AG04449 (cell line): ENCODE measurements around the gene ARHGEF7.
"Not testable (repeated sequence)": the region's sequence is repeated elsewhere in the genome, so short reads cannot be mapped to it uniquely, and the experiment has no call there.

Experiments
- CTCF ChIA-PET: fragments of 350-600 bp; formaldehyde crosslinking; extraction: SDS; loops from one replicate; lab custom pipeline; 2021; ENCODE audit warnings: antibody characterized with exemption; lab: Yijun Ruan, JAX
- POLR2A ChIA-PET: fragments of 400-600, 350-600 bp; formaldehyde crosslinking; extraction: SDS; loops from one replicate; lab custom pipeline; 2020; ENCODE audit warnings: antibody characterized with exemption, inconsistent platforms; lab: Yijun Ruan, JAX
- DNase-seq: peaks from one replicate; pipeline ENCODE4 v3.0.0-alpha.2; 2010; ENCODE audit warnings: low read depth, low spot score
- H3K4me3 ChIP-seq: 2 replicates; pipeline ENCODE4 v1.5.1; 2011; ENCODE audit warnings: low read depth, mild to moderate bottlenecking, control low read depth, low read length
- TF ChIP-seq, protein P1 (sequence below): IDR thresholded peaks from one replicate; pipeline ENCODE4 v1.5.1; 2011; ENCODE audit warnings: mild to moderate bottlenecking, moderate library complexity, low read length, control low read depth, inconsistent platforms; ENCODE audit not compliant: insufficient read depth; ENCODE audit errors: missing control alignments

The ARHGEF7 gene

DNA sequence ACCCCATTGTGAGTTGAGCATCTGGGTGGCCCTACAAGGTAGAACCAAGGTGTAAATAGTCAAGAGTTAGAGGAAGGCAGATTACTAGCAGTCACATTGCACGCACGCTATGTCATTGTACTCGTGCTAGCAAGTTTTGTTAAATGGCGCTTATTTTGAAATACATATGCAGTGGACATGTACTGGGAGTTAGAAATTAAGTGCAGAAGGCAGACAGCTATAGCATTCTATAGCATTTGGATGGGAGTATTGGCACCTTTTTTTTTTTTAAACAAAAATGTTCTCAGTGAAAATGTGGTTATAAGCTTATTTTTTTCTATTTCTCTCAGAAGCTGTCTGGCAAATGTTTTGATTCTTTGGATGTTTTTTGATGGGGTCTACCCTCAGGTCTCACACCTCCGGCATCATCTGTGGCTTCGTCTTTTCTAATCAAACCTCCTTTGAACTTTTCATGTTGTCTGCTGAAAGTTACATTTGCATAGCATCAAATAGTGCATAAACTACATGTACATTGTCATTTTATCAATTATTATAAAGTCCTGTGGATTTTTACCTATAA lies 68.1 kb downstream of the ARHGEF7 start:
- no peak for DNase-seq
- H3K4me3 ChIP-seq = no peak overlapping the region
- POLR2A ChIA-PET = no interaction called here
- TF ChIP-seq, protein P1, sequence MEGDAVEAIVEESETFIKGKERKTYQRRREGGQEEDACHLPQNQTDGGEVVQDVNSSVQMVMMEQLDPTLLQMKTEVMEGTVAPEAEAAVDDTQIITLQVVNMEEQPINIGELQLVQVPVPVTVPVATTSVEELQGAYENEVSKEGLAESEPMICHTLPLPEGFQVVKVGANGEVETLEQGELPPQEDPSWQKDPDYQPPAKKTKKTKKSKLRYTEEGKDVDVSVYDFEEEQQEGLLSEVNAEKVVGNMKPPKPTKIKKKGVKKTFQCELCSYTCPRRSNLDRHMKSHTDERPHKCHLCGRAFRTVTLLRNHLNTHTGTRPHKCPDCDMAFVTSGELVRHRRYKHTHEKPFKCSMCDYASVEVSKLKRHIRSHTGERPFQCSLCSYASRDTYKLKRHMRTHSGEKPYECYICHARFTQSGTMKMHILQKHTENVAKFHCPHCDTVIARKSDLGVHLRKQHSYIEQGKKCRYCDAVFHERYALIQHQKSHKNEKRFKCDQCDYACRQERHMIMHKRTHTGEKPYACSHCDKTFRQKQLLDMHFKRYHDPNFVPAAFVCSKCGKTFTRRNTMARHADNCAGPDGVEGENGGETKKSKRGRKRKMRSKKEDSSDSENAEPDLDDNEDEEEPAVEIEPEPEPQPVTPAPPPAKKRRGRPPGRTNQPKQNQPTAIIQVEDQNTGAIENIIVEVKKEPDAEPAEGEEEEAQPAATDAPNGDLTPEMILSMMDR = no peak
- CTCF ChIA-PET = interaction anchor here (0.9 kb wide), 1 partner anchor 22 kb away, joined by 3 read pairs; no protein-coding TSS in a partner anchor

- H3K4me3 ChIP-seq = no peak overlapping the region
- CTCF ChIA-PET = no interaction called here
- TF ChIP-seq, protein P1 = no peak
- POLR2A ChIA-PET = no interaction called here
- no peak for DNase-seq
Measured at GRCh38 chr13:111183959-111184358, 68.8 kb downstream of the ARHGEF7 start.

- CTCF ChIA-PET = no interaction called here
- TF ChIP-seq, protein P1 = no peak
- DNase-seq = no peak
- H3K4me3 ChIP-seq = no peak overlapping the region
- POLR2A ChIA-PET = no interaction called here
Measured at GRCh38 chr13:111184458-111185401, 69.6 kb downstream of the ARHGEF7 start.

DNA sequence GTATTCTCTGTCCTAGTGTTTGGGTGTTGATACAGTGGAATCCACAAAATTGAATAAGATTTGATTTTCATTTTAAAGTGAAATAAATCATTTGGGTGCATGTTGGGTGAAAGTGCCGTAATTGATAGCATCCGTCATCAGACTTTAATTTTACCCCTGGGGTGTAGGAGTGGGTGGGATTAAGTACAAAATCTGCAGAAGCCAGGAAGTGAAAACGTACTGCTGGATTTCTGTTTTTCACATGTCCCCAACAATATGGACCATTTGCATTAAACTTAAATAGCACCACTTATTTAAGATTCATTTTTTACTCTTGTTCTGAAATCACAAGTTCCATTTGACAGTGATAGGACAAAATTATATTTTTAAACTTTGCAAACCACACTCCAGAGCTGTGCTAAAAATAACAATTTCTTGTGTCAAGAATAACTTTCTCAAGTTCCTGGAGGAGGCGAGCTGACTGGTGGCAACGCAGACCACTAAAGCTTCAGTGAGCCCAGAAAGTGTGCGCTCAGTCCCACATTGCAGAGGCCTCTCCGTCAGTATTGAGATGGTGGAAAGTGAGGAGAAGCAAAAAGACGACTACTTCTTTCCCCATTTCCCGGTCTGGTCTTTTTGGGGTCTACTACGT lies 71.3 kb downstream of the ARHGEF7 start:
- ChIA-PET POLR2A (no interaction called here), CTCF (no interaction called here)
- TF ChIP-seq, protein P1 = no peak
- no peak overlapping the region for H3K4me3 ChIP-seq
- no peak for DNase-seq

DNA sequence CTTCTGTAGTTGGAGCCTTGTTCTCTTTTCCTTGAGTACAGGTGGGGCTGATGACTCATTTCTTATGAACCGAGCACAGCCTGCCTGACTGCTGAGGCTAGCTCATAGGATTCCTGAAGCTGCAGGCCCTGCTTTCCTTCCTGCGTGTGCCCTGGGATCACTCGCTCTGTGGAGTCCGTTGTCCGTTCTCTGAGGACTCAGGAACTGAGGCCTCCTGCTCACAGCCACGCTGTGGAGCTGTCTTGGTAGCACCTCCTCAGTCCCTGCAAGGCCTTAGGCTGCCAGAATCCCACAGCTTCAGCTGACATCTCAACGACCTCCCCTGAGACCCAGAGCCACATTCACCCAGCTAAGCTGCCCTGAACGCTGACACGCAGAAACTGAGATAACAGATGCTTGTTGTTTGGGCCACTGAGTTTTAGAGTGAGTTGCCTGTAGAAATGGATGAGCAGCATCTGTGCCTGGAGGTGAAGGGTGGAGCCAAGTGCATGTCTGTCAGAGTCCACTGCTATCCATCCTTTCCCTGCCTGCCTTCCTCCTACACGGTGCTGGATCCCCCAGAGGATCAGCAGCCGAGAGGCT lies 72.9 kb downstream of the ARHGEF7 start:
- ChIA-PET CTCF (interaction anchor here (1.8 kb wide), 1 partner anchor 12 kb away, joined by 4 read pairs; no protein-coding TSS in a partner anchor), POLR2A (no interaction called here)
- TF ChIP-seq, protein P1 = no peak
- DNase-seq = no peak
- H3K4me3 ChIP-seq = no peak overlapping the region

DNA sequence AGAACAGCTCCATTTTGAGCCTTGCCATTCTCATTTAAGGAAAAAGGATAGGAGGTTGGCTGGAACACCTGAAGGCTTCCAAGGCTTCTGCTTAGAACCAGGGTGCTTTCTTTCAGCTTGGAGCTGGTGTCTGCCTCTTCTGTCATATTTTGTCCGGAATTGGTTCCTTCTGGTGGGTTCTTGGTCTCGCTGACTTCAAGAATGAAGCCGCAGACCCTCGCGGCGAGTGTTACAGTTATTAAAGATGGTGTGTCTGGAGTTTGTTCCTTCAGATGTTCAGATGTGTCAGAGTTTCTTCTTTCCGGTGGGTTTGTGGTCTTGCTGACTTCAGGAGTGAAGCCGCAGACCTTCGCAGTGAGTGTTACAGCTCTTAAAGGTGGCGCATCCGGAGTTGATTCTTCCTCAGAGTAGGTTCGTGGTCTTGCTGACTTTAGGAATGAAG lies 74.0 kb downstream of the ARHGEF7 start:
- H3K4me3 ChIP-seq, DNase-seq, POLR2A ChIA-PET: not testable (repeated sequence)
- CTCF ChIA-PET = interaction anchor here (1.1 to 1.8 kb wide), 4 partner anchors 11 to 274 kb away, joined by 3 to 4 read pairs (median 4); no protein-coding TSS in a partner anchor

DNA sequence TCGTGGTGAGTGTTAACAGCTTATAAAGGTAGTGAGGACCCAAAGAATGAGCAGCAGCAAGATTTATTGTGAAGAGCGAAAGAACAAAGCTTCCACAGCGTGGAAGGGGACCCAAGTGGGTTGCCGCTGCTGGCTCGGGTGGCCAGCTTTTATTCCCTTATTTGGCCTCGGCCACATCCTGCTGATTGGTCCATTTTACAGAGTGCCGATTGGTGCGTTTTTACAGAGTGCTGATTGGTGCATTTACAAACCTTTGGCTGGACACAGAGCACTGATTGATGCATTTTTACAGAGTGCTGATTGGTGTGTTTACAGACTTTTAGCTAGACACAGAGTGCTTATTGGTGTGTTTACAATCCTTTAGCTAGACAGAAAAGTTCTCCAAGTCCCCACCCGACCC lies 74.4 kb downstream of the ARHGEF7 start:
- DNase-seq, H3K4me3 ChIP-seq, POLR2A ChIA-PET: not testable (repeated sequence)
- CTCF ChIA-PET = interaction anchor here (0.9 to 1.8 kb wide), 5 partner anchors 11 to 274 kb away, joined by 3 to 4 read pairs (median 3); no protein-coding TSS in a partner anchor

DNA sequence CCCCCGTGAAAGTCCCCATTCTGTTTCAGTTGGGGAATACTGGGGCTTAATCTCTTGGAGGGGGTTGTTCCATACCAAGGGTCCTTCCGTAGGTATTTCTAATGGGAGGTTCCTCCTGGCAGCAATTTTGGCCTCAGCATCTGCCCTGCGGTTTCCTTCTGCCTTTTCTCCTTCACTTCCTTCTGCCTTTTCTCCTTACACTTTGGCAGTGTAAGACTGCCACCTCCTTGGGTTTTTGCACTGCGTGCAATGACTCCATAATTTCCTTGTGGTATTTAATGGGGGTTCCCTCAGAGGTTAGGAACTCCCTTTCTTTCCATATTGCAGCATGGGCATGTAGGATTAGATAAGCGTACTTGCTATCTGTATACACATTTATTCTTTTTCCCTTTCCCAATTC lies 78.1 kb downstream of the ARHGEF7 start:
- DNase-seq, POLR2A ChIA-PET, CTCF ChIA-PET, H3K4me3 ChIP-seq: not testable (repeated sequence)

DNA sequence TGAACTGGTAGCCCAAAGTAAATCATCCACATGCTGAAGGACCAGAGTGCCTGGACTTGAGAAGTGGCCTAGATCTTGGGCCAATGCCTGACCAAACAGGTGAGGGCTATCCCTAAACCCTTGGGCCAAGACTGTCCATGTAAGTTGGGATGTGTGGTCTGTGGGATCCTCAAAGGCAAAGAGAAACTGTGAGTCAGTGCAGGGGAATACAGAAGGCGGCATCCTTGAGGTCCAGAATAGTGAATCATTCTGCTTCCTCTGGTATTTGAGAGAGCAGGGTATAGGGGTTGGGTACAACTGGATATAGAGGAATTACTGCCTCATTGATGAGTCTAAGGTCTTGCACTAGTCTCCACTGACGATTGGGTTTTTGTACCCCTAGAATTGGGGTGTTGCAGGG lies 79.5 kb downstream of the ARHGEF7 start:
- ChIA-PET POLR2A (interaction anchor here (1.5 kb wide), 1 partner anchor 16 kb away, joined by 6 read pairs; no protein-coding TSS in a partner anchor), CTCF (interaction anchor here (1.1 kb wide), 1 partner anchor 17 kb away, joined by 4 read pairs; no protein-coding TSS in a partner anchor)
- peak; percentile 42 for DNase-seq
- H3K4me3 ChIP-seq = not testable (repeated sequence)
